ENCODE results near the gene MARCHF2. TPM values are rescaled to one million over a fixed set of nuclear protein-coding genes. Genes with fewer than 3 reads are reported as not detected.

Gene MARCHF2
- total and polyA plus RNA-seq, 7 donors = 25.8 to 383 (median 283) TPM

DNA sequence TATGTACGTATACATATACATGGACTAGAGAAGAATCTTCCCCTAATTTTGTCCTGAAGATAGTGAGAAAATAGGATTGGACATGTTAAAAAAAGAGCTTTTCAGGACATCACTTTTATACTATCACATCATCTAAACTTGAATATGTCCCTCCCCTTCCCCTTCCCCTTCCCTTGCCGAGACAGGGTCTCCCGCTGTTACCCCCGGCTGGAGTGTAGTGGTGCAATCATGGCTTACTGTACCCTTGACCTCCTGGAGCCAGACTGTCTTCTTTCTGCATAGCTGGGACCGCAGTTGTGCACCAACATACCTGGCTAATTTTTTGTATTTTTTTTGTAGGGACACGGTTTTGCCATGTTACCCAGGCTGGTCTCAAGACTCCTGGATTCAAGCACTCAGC lies 38.3 kb downstream of the MARCHF2 start:
- peaks cover 0 to 90% (median 85%) of the 10 kb centered on the region in 4 donors for H3K4me1 ChIP-seq
- H3K9me3 ChIP-seq = no peaks in the 10 kb centered on the region
- H3K27me3 ChIP-seq = no peaks in the 10 kb centered on the region
- intact Hi-C loops (cut with DNase I) = no loop called here
- peaks cover 0 to 27% (median 4%) of the 10 kb centered on the region in 4 donors for H3K36me3 ChIP-seq
- 73 to 76% methylated on average over 6 of the region's 6 CpGs for WGBS, 2 donors
- no peak for DNase-seq
- H3K27ac ChIP-seq = no peak overlapping the region
- H3K4me3 ChIP-seq = no peak overlapping the region
- TF ChIP-seq POLR2A (IDR thresholded peaks at IDR 0.05) = no peak
- TF ChIP-seq CTCF (IDR thresholded peaks at IDR 0.05) = no peak
- TF ChIP-seq EP300 (IDR thresholded peaks at IDR 0.05) = no peak
- TF ChIP-seq POLR2AphosphoS5 (IDR thresholded peaks at IDR 0.05) = no peak

- TF ChIP-seq CTCF (IDR thresholded peaks at IDR 0.05) (no peak), EP300 (IDR thresholded peaks at IDR 0.05) (no peak), POLR2A (IDR thresholded peaks at IDR 0.05) (no peak)
- Histone ChIP-seq H3K27me3 (no peaks in the 10 kb centered on the region), H3K27ac (no peak overlapping the region), H3K4me3 (no peak overlapping the region), H3K9me3 (no peaks in the 10 kb centered on the region), H3K4me1 (peaks cover 0 to 90% (median 85%) of the 10 kb centered on the region in 4 donors), H3K36me3 (peaks cover 0 to 27% (median 4%) of the 10 kb centered on the region in 4 donors)
- DNase-seq = peak; percentile 34
- 52 to 53% methylated on average over 3 of the region's 3 CpGs for WGBS, 2 donors
- intact Hi-C loops (cut with DNase I) = no loop called here
These were observed 38.8 kb downstream of the MARCHF2 start for GRCh38 chr19:8451885-8452284.

- Histone ChIP-seq H3K36me3 (peaks cover 0 to 32% (median 4%) of the 10 kb centered on the region in 4 donors), H3K4me3 (no peak overlapping the region), H3K9me3 (no peaks in the 10 kb centered on the region), H3K27ac (no peak overlapping the region), H3K4me1 (peaks cover 0 to 90% (median 85%) of the 10 kb centered on the region in 4 donors), H3K27me3 (no peaks in the 10 kb centered on the region)
- WGBS, 2 donors = 63 to 75% methylated on average over 4 of the region's 4 CpGs
- peak; percentile 22 for DNase-seq
- intact Hi-C loops (cut with DNase I) = no loop called here
- no peak for TF ChIP-seq POLR2AphosphoS5 (IDR thresholded peaks at IDR 0.05)
- TF ChIP-seq POLR2A (IDR thresholded peaks at IDR 0.05) = no peak
- no peak for TF ChIP-seq EP300 (IDR thresholded peaks at IDR 0.05)
- no peak for TF ChIP-seq CTCF (IDR thresholded peaks at IDR 0.05)
These were observed 39.5 kb downstream of the MARCHF2 start for GRCh38 chr19:8452446-8453123.

DNA sequence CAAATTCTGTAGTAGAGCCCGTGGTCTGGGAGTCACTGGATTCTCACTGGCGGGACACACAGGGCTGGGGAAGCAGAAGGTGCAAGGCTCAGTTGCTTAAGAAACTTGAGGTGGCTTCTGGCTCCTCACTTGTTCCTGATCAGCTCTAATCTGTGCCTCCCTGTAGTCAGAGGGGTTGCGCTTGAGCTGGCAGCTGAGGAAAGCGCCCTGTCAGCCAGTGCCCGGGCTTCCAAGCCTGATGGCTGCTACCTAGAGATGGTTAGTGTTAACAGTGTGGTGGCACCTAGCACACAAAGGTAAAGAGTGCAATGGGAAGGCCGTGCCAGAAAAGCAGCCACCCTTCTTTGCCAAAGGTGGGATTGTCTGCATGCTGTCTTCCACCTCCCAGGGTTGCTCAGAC lies 40.5 kb downstream of the MARCHF2 start:
- peak; percentile 39 for DNase-seq
- intact Hi-C loops (cut with DNase I) = no loop called here
- 85 to 88% methylated on average over 6 of the region's 6 CpGs for WGBS, 2 donors
- Histone ChIP-seq H3K27me3 (no peaks in the 10 kb centered on the region), H3K4me1 (peaks cover 0 to 90% (median 84%) of the 10 kb centered on the region in 4 donors), H3K9me3 (no peaks in the 10 kb centered on the region), H3K36me3 (peaks cover 0 to 32% (median 4%) of the 10 kb centered on the region in 4 donors), H3K4me3 (no peak overlapping the region), H3K27ac (no peak overlapping the region)
- TF ChIP-seq POLR2A (IDR thresholded peaks at IDR 0.05) (no peak), POLR2AphosphoS5 (IDR thresholded peaks at IDR 0.05) (no peak), EP300 (IDR thresholded peaks at IDR 0.05) (no peak), CTCF (IDR thresholded peaks at IDR 0.05) (no peak)
